BE2C (cell line): ENCODE measurements around the gene GUK1.
A peak's percentile ranks its signal among the peaks of the same experiment; 100 is the strongest.

Experiments
- DNase-seq: peaks from one replicate; pipeline ENCODE4 v3.0.0-alpha.2; 2020
- H3K27me3 ChIP-seq: fragments of 250-450 bp; sonication (Bioruptor Pico); 2 replicates; pipeline ENCODE4 v1.5.1; 2020; ENCODE audit warnings: mild to moderate bottlenecking
- H3K36me3 ChIP-seq: fragments of 250-450 bp; sonication (Bioruptor Pico); 2 replicates; pipeline ENCODE4 v1.5.1; 2020; ENCODE audit warnings: mild to moderate bottlenecking
- H3K4me1 ChIP-seq: fragments of 250-450 bp; sonication (Bioruptor Pico); 2 replicates; pipeline ENCODE4 v1.5.1; 2020
- H3K4me3 ChIP-seq: 2 replicates; pipeline ENCODE4 v1.5.1; 2011; ENCODE audit warnings: low read depth, low read length
- H3K9me3 ChIP-seq: fragments of 250-450 bp; sonication (Bioruptor Pico); 2 replicates; pipeline ENCODE4 v1.5.1; 2020
- CTCF ChIP-seq: IDR thresholded peaks from 2 replicates; pipeline ENCODE4 v1.5.1; 2012; ENCODE audit warnings: mild to moderate bottlenecking, low read depth, low read length

The GUK1 gene

GRCh38 chr1:228178737-228179684 lies 38.9 kb downstream of the GUK1 start:
- no peaks in the 10 kb centered on the region for H3K9me3 ChIP-seq
- H3K27me3 ChIP-seq: no peaks in the 10 kb centered on the region
- H3K4me1 ChIP-seq: peaks cover 9% of the 10 kb centered on the region
- peaks cover 6% of the 10 kb centered on the region for H3K36me3 ChIP-seq
- DNase-seq: peak; percentile 86
- TF ChIP-seq CTCF: no peak
- H3K4me3 ChIP-seq: no peak overlapping the region

- no peak for DNase-seq
- peaks cover 12% of the 10 kb centered on the region for H3K4me1 ChIP-seq
- TF ChIP-seq CTCF: peak; percentile 61
Observed at GRCh38 chr1:228180271-228180958, 40.3 kb downstream of the GUK1 start.

GRCh38 chr1:228180959-228181644 lies 41.0 kb downstream of the GUK1 start:
- Histone ChIP-seq H3K4me1 (peaks cover 12% of the 10 kb centered on the region), H3K27me3 (no peaks in the 10 kb centered on the region), H3K36me3 (no peaks in the 10 kb centered on the region), H3K4me3 (no peak overlapping the region), H3K9me3 (no peaks in the 10 kb centered on the region)
- no peak for DNase-seq
- no peak for TF ChIP-seq CTCF

More at GRCh38 chr1:228180271-228180958, 40.3 kb downstream of the GUK1 start:
- Histone ChIP-seq H3K36me3 (peaks cover under 1% of the 10 kb centered on the region; the same call in 1 of the 2 replicates), H3K9me3 (no peaks in the 10 kb centered on the region), H3K27me3 (no peaks in the 10 kb centered on the region), H3K4me3 (no peak overlapping the region)

GRCh38 chr1:228181645-228182034 lies 41.6 kb downstream of the GUK1 start:
- Histone ChIP-seq H3K9me3 (no peaks in the 10 kb centered on the region), H3K4me3 (no peak overlapping the region), H3K4me1 (peaks cover 12% of the 10 kb centered on the region), H3K36me3 (no peaks in the 10 kb centered on the region), H3K27me3 (no peaks in the 10 kb centered on the region)
- DNase-seq: no peak
- TF ChIP-seq CTCF: no peak

- no peak for DNase-seq
- TF ChIP-seq CTCF: no peak
- Histone ChIP-seq H3K36me3 (no peaks in the 10 kb centered on the region), H3K9me3 (no peaks in the 10 kb centered on the region), H3K27me3 (no peaks in the 10 kb centered on the region), H3K4me3 (no peak overlapping the region), H3K4me1 (peaks cover 12% of the 10 kb centered on the region)
Observed at GRCh38 chr1:228182296-228183030, 42.4 kb downstream of the GUK1 start.
